GM23248 (cell line): ENCODE results near the gene GAPT. TPM values are rescaled to one million over a fixed set of nuclear protein-coding genes. Genes with fewer than 3 reads are reported as not detected.

Experiments
- DNase-seq: peaks from one replicate; pipeline ENCODE4 v3.0.0-alpha.2; 2015
- H2AFZ ChIP-seq: fragments of 200-600 bp; sonication (generic); 2 replicates; pipeline ENCODE4 v1.6.1; 2016; ENCODE audit warnings: antibody characterized with exemption
- H3F3A ChIP-seq: fragments of 200-600 bp; sonication (generic); 2 replicates; pipeline ENCODE4 v1.6.1; 2016; ENCODE audit warnings: mild to moderate bottlenecking, antibody characterized with exemption, mixed run types; ENCODE audit not compliant: insufficient read depth
- H3K27ac ChIP-seq: fragments of 200-600 bp; sonication (generic); 2 replicates; pipeline ENCODE4 v1.5.1; 2016; ENCODE audit warnings: mild to moderate bottlenecking
- H3K27me3 ChIP-seq: fragments of 200-600 bp; sonication (generic); replicated peaks from 2 replicates; pipeline ENCODE4 v1.6.1; 2016; ENCODE audit warnings: mild to moderate bottlenecking; ENCODE audit not compliant: insufficient read depth
- H3K36me3 ChIP-seq: fragments of 200-600 bp; sonication (generic); 2 replicates; pipeline ENCODE4 v1.6.1; 2016; ENCODE audit warnings: low read depth, mild to moderate bottlenecking
- H3K4me1 ChIP-seq: fragments of 200-600 bp; sonication (generic); 2 replicates; pipeline ENCODE4 v1.6.1; 2016; ENCODE audit warnings: mild to moderate bottlenecking; ENCODE audit not compliant: insufficient read depth
- H3K4me2 ChIP-seq: fragments of 200-600 bp; sonication (generic); one replicate; pipeline ENCODE4 v1.6.1; 2016; ENCODE audit warnings: mild to moderate bottlenecking; ENCODE audit not compliant: unreplicated experiment
- H3K4me3 ChIP-seq: fragments of 200-600 bp; sonication (generic); 2 replicates; pipeline ENCODE4 v1.5.1; 2016; ENCODE audit warnings: mild to moderate bottlenecking
- H3K79me2 ChIP-seq: fragments of 200-600 bp; sonication (generic); 2 replicates; pipeline ENCODE4 v1.6.1; 2016; ENCODE audit warnings: mild to moderate bottlenecking; ENCODE audit not compliant: insufficient read depth
- H3K9ac ChIP-seq: fragments of 200-600 bp; sonication (generic); 2 replicates; pipeline ENCODE4 v1.6.1; 2016; ENCODE audit warnings: mild to moderate bottlenecking
- H3K9me2 ChIP-seq: fragments of 200-600 bp; sonication (generic); 2 replicates; pipeline ENCODE4 v1.6.1; 2016; ENCODE audit warnings: mixed run types, mild to moderate bottlenecking, moderate library complexity; ENCODE audit not compliant: insufficient read depth
- H3K9me3 ChIP-seq: fragments of 200-600 bp; sonication (generic); one replicate; pipeline ENCODE4 v1.6.1; 2017; ENCODE audit warnings: low read depth
- H4K20me1 ChIP-seq: fragments of 200-600 bp; sonication (generic); 2 replicates; pipeline ENCODE4 v1.6.0; 2016; ENCODE audit not compliant: insufficient read depth
- EZH2 ChIP-seq: fragments of 200-600 bp; sonication (generic); IDR thresholded peaks from 2 replicates; pipeline ENCODE4 v1.6.1; 2018; ENCODE audit warnings: antibody characterized with exemption, mild to moderate bottlenecking; ENCODE audit not compliant: insufficient read depth, poor library complexity, severe bottlenecking
- EZH2phosphoT487 ChIP-seq: fragments of 200-600 bp; sonication (generic); IDR thresholded peaks from 2 replicates; pipeline ENCODE4 v1.6.1; 2018; ENCODE audit warnings: antibody characterized with exemption, moderate library complexity, mild to moderate bottlenecking, low read depth; ENCODE audit not compliant: insufficient read depth
- WGBS, 2 experiments: methylation state at CpG; one replicate each; pipeline ENCODE4 v1.1.6; 2015 to 2017; ENCODE audit warnings: low lambda C conversion rate in 2 of 2, low coverage in 1 of 2; ENCODE audit errors: missing lambda C conversion rate in 2 of 2; 5-methylcytosine and 5-hydroxymethylcytosine counted together
- in situ Hi-C: fragments of 300-500 bp; cut with MboI; formaldehyde crosslinking; loops from 2 replicates; pipeline ENCODE4 v1.15.0; 2020
- microRNA-seq: library from miRNA; unstranded; fragments of <30 nt; microRNA quantifications from one replicate; pipeline ENCODE4, GENCODE V29; 2016; ENCODE audit warnings: borderline number of aligned reads
- polyA plus RNA-seq: library from polyadenylated mRNA; unstranded; fragments of >200 nt; fragmentation: Nextera tagmentation; extraction: Ambion mirVana; gene quantifications from 2 replicates; pipeline ENCODE4 v1.2.1, GENCODE V29; 2016
- small RNA-seq: library from RNA; depleted of rRNA; stranded (forward); fragments of <200 nt; gene quantifications from one replicate; pipeline ENCODE3, GENCODE V24; 2014; ENCODE audit warnings: low read depth, low replicate concordance
- total RNA-seq: library from RNA; depleted of rRNA; stranded (reverse); fragments of >200 nt; shearing (Covaris generic); gene quantifications from 2 replicates; pipeline ENCODE4 v1.2.3, GENCODE V29; 2014; rRNA removed

GAPT gene
- total and polyA plus RNA-seq, 2 experiments from 2014 or later, result not detected

DNA sequence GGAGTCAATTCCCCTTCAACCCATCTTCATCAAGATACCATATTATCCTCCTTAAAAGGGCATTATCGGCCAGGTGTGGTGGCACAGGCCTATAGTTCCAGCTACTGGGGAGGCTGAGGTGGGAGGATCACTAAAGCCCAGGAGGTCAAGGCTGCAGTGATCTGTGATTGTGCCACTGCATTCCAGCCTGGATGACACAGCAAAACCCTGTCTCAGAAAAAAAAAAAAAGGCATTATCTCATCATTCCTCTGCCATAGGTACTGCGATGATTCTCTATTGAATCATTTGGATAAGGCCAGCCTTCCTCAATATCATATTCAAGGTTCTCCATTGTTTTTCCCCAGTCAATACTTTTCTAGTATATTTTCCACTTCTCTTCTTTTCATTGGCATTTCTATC lies 52.5 kb downstream of the GAPT start:
- no peak for TF ChIP-seq EZH2phosphoT487
- TF ChIP-seq EZH2, result no peak
- Histone ChIP-seq H2AFZ (no peak overlapping the region), H4K20me1 (no peaks in the 10 kb centered on the region), H3K9me3 (no peaks in the 10 kb centered on the region), H3K79me2 (no peaks in the 10 kb centered on the region), H3K4me2 (no peak overlapping the region), H3K9me2 (no peaks in the 10 kb centered on the region), H3K27ac (no peak overlapping the region), H3F3A (no peaks in the 10 kb centered on the region), H3K4me1 (no peaks in the 10 kb centered on the region), H3K9ac (no peak overlapping the region), H3K4me3 (no peak overlapping the region), H3K36me3 (no peaks in the 10 kb centered on the region), H3K27me3 (no peaks in the 10 kb centered on the region)
- WGBS, 2 experiments, result 27 to 35% methylated on average over 2 of the region's 2 CpGs
- in situ Hi-C loops, result no loop called here
- DNase-seq, result no peak

DNA sequence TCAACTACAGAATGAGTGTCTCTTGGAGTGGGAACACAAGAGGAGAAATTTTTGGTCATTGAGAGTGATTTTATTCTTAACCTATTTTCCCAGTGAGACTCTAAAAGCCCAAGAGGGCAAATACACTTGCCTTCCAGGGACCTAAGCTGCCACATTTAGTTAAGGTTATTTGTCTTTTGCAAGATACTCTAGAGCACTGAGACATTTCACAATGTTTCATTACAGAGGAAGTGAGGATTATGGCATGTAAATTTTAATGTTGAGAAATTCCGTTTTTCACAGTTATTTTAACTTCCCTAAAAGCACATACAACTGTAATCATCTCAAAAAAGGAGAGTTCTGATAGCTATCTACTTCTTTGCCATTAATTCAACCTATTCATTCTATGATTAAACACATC lies 53.0 kb downstream of the GAPT start:
- 0 to 5% methylated on average over 1 of the region's 1 CpG for WGBS, 2 experiments
- DNase-seq, result no peak

GRCh38 chr5:58544926-58545325 lies 53.7 kb downstream of the GAPT start:
- in situ Hi-C loops, result no loop called here
- no peak for DNase-seq
- Histone ChIP-seq H3K27ac (no peak overlapping the region), H3K9me2 (no peaks in the 10 kb centered on the region), H3K27me3 (no peaks in the 10 kb centered on the region), H2AFZ (no peak overlapping the region), H3K4me2 (no peak overlapping the region), H3K4me3 (no peak overlapping the region), H3K9me3 (no peaks in the 10 kb centered on the region), H3F3A (no peaks in the 10 kb centered on the region), H3K9ac (no peak overlapping the region), H3K36me3 (no peaks in the 10 kb centered on the region), H3K4me1 (no peaks in the 10 kb centered on the region), H4K20me1 (no peaks in the 10 kb centered on the region), H3K79me2 (no peaks in the 10 kb centered on the region)
- WGBS, 2 experiments, result 10 to 20% methylated on average over 2 of the region's 2 CpGs
- no peak for TF ChIP-seq EZH2phosphoT487
- TF ChIP-seq EZH2, result no peak

More for the DNA sequence above, 53.0 kb downstream of the GAPT start:
- Histone ChIP-seq H3K4me1 (no peaks in the 10 kb centered on the region), H3K27me3 (no peaks in the 10 kb centered on the region), H3K9me3 (no peaks in the 10 kb centered on the region), H3K9me2 (no peaks in the 10 kb centered on the region), H3F3A (no peaks in the 10 kb centered on the region), H3K4me3 (no peak overlapping the region), H2AFZ (no peak overlapping the region), H3K9ac (no peak overlapping the region), H3K36me3 (no peaks in the 10 kb centered on the region), H3K4me2 (no peak overlapping the region), H4K20me1 (no peaks in the 10 kb centered on the region), H3K27ac (no peak overlapping the region), H3K79me2 (no peaks in the 10 kb centered on the region)
- in situ Hi-C loops, result no loop called here
- no peak for TF ChIP-seq EZH2
- TF ChIP-seq EZH2phosphoT487, result no peak

DNA sequence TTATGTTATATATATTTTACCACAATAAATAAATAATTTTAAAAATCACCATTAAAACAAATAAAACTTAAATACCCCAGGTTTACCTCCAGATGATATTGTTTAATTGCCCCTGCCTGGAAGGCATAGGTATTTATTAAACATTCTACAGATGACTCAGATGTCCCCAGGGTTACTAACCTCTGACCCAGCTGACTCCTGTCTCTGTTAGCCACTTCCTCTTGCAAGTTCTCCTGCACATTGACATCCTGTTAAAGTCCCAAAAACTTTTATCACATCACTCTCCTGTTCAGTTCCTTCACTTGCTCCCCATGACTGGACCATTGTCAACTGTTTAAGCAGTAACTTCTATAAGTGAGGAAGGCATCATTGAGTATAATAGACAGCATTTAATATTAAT lies 54.7 kb downstream of the GAPT start:
- H3K27me3 ChIP-seq, result no peaks in the 10 kb centered on the region
- H3K4me2 ChIP-seq, result no peak overlapping the region
- H3K9me3 ChIP-seq, result no peaks in the 10 kb centered on the region
- H3F3A ChIP-seq, result no peaks in the 10 kb centered on the region
- no peaks in the 10 kb centered on the region for H3K9me2 ChIP-seq
- H3K36me3 ChIP-seq, result no peaks in the 10 kb centered on the region
- no peak overlapping the region for H3K9ac ChIP-seq
- no peak overlapping the region for H3K27ac ChIP-seq
- TF ChIP-seq EZH2 (no peak), EZH2phosphoT487 (no peak)
- no peaks in the 10 kb centered on the region for H3K4me1 ChIP-seq
- no peaks in the 10 kb centered on the region for H3K79me2 ChIP-seq
- H3K4me3 ChIP-seq, result no peak overlapping the region
- H4K20me1 ChIP-seq, result no peaks in the 10 kb centered on the region
- in situ Hi-C loops, result no loop called here
- H2AFZ ChIP-seq, result no peak overlapping the region
- no peak for DNase-seq

Small RNA genes lying within 50 kb of the gene (microRNA-seq; reads per million reads assigned to microRNA genes)
- not detected for gene MIR548AE2

Small RNA genes lying within 50 kb of the gene (small RNA-seq; reads per million reads assigned to genes)
- not detected for gene MIR548AE2

Other genes with a start within 250 kb of the GAPT start
- 92.3 and 122 TPM in 2 replicates for gene PLK2, start 31.3 kb upstream of the GAPT start, total RNA-seq
- gene PLK2, start 31.3 kb upstream of the GAPT start, polyA plus RNA-seq, result 43.8 and 45.2 TPM in 2 replicates
- not detected in 2 replicates for gene RAB3C, start 91.6 kb downstream of the GAPT start, total RNA-seq
- gene RAB3C, start 91.6 kb downstream of the GAPT start, polyA plus RNA-seq, result not detected in 2 replicates